ENCODE measurements around the gene HNF4A.
A peak's percentile ranks its signal among the peaks of the same experiment; 100 is the strongest.

The HNF4A gene

DNA sequence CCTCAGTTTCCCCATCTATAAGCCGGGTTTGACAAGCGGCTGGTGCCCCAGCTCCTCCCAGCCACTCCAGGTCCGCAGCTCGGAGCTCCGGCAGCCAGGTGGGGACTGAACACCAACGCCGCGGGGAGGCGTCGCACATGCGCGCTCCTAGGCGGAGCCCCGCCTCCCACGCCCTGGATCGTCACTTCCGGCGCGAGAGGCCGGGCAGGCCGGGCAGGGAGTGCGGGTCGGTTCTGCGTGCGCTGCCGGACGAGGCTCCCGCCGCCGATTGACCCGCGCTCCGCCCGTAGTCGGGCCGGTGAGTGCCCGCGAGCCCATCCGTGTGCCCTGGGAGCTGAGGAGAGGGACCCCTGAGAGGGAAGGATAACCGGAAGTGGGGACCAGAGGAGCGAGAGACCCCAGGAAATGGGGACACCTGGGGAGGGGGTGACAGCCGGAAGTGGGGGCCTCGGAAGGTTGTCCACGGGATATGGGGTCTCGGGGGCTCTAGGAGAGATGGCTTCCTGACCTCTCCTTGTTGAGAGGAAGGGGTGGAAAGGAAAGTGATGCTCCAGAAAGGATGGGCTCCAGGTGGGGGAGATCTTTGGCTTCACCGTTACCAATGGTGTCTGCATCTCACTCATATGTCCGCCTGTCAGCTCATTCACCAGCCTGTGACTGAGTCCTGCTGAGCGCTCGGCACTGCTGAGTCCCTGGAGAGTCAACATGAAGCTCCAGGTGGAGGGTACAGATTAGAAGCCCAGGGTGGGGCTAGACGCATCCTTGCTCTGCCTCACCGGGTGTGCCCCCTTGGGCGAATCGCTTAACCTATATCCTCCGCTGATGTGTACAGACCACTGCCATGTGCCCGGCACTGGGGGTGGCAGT lies 120.4 kb downstream of the HNF4A start, which contains the start of gene TTPAL:
TTPAL (plus strand) TSS at position 181 of the 867 bp plus-strand sequence. CDS start 4,126 bp downstream, outside the sequence.
- DNase-seq: peak; percentile 75 to 93

GRCh38 chr20:44477151-44477550 lies 121.7 kb downstream of the HNF4A start:
- DNase-seq: no peak

DNA sequence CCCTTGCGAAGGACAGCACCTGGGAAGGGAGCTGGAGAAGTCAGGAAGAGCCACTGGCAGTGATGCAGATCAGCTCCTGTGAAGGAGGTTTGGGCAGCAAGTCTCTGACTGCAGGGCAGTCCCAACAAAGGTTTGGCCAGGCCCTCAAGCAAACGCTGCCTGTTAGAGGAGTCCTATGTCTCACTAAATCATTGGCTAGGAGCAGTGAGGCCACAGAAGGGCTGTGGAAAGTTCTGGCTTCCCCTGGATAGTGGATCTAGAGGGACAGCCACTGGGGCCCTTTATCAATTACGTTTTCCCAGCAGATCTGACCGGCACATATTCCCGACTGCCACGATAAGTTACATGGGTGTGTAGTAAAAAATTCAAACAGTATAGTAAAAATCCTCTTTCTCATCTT lies 122.7 kb downstream of the HNF4A start:
- no peak for DNase-seq

DNA sequence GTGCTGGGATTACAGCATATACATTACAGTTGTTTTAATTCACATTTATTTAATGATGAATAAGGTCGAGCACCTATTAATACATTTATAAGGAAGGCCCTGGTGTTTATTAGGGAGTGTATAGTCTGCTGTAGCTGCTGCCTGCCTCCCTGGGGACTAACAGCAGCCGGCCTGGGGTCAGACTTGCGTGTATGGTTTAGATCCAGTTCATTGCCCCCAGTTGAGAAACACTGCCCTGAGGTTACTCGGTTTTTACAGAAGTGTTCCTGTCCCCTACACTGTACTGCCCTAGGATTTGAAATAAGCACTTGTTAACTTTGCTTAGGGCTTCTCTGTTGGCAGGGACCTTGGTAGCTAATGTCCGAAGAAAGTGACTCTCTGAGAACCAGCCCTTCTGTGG lies 124.1 kb downstream of the HNF4A start:
- DNase-seq: no peak

DNA sequence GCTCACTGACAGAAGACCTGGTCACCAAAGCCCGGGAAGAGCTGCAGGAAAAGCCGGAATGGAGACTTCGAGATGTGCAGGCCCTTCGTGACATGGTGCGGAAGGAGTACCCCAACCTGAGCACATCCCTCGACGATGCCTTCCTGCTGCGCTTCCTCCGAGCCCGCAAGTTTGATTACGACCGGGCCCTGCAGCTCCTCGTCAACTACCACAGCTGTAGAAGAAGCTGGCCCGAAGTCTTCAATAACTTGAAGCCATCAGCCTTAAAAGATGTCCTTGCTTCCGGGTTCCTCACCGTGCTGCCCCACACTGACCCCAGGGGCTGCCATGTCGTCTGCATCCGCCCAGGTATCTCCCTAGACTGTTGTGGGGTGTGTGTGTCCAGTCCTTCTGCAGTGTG lies 124.6 kb downstream of the HNF4A start:
- no peak for DNase-seq

GRCh38 chr20:44481719-44482416 lies 126.4 kb downstream of the HNF4A start:
- DNase-seq: no peak

GRCh38 chr20:44483112-44483511 lies 127.6 kb downstream of the HNF4A start:
- DNase-seq: no peak
